Measurements from ENCODE around the gene GALNTL6. TPM values are rescaled to one million over a fixed set of nuclear protein-coding genes. Genes with fewer than 3 reads are reported as not detected.

GALNTL6 gene
- total RNA-seq, 1 experiment from 2014 or later, result not detected

GRCh38 chr4:172040766-172041165 is 227.6 kb downstream of the GALNTL6 start:
- no peak overlapping the region for H3K9ac ChIP-seq (ENCODE audit: extremely low read depth, insufficient read length, low read length)
- H3K4me1 Mint-ChIP-seq, result no peaks in the 10 kb centered on the region

More at GRCh38 chr4:172040766-172041165, 227.6 kb downstream of the GALNTL6 start:
- no peaks in the 10 kb centered on the region for H3K36me3 Mint-ChIP-seq (ENCODE audit: insufficient read depth in 1 of 3, low read depth in 3 of 3)
- H2BK15ac ChIP-seq (ENCODE audit: low read depth, low read length), result no peak overlapping the region
- no peaks in the 10 kb centered on the region for H3K9me3 Mint-ChIP-seq
- H3T11ph ChIP-seq (ENCODE audit: low read length), result no peak overlapping the region
- H4K8ac ChIP-seq (replicated peaks; ENCODE audit: insufficient read length, low read depth, low read length), result no peak overlapping the region
- no peak overlapping the region for H2BK120ac ChIP-seq (ENCODE audit: low read depth, low read length, poor library complexity, severe bottlenecking)
- no peak overlapping the region for H3K4me3 Mint-ChIP-seq
- H3K4ac ChIP-seq (ENCODE audit: low read depth, low read length), result no peak overlapping the region
- no peak overlapping the region for H4K91ac ChIP-seq (ENCODE audit: insufficient read length, low read depth, low read length)
- no peak overlapping the region for H3K14ac ChIP-seq (ENCODE audit: insufficient read depth, low read length)
- H3K56ac ChIP-seq (ENCODE audit: insufficient read length, low read depth, low read length), result no peak overlapping the region
- H3K79me2 ChIP-seq (ENCODE audit: insufficient read depth, low read length), result no peaks in the 10 kb centered on the region
- H3K23me2 ChIP-seq (ENCODE audit: insufficient read length, low read depth, low read length, poor library complexity, severe bottlenecking), result no peaks in the 10 kb centered on the region
- H3K4me2 ChIP-seq (ENCODE audit: insufficient read depth, insufficient read length, low read length), result no peak overlapping the region
- H4K5ac ChIP-seq (ENCODE audit: insufficient read length, low read depth, low read length), result no peak overlapping the region
- H3K18ac ChIP-seq (ENCODE audit: insufficient read length, low read depth, low read length), result no peak overlapping the region
- no peaks in the 10 kb centered on the region for H3K79me1 ChIP-seq (ENCODE audit: insufficient read depth, low read depth, low read length, poor library complexity, severe bottlenecking)
- H2BK20ac ChIP-seq (ENCODE audit: low read depth, low read length, poor library complexity, severe bottlenecking), result no peak overlapping the region
- no peak for DNase-seq
- H3K23ac ChIP-seq (ENCODE audit: insufficient read length, low read depth, low read length), result no peak overlapping the region
- no peaks in the 10 kb centered on the region for H3K4me1 ChIP-seq (ENCODE audit: insufficient read depth, low read length)
- no peak overlapping the region for H2BK12ac ChIP-seq (ENCODE audit: insufficient read length, low read depth, low read length)
- no peak overlapping the region for H2BK5ac ChIP-seq (ENCODE audit: insufficient read length, low read length)
- H2AFZ ChIP-seq (ENCODE audit: low read length), result no peak overlapping the region
- H3K27me3 ChIP-seq (ENCODE audit: insufficient read depth, low read length), result no peaks in the 10 kb centered on the region
- H3K27me3 Mint-ChIP-seq (ENCODE audit: low read depth), result no peaks in the 10 kb centered on the region
- H3K27ac ChIP-seq (ENCODE audit: insufficient read length, low read depth, low read length), result no peak overlapping the region
- H3K27ac Mint-ChIP-seq, result no peak overlapping the region
- no peaks in the 10 kb centered on the region for H4K20me1 ChIP-seq (ENCODE audit: control insufficient read depth, insufficient read depth, insufficient read length)
- no peak overlapping the region for H2AK5ac ChIP-seq (ENCODE audit: insufficient read length, low read length)
- no peak for TF ChIP-seq CTCF (conservative IDR thresholded peaks at IDR 0.05)
- no peaks in the 10 kb centered on the region for H3K9me3 ChIP-seq (ENCODE audit: control insufficient read depth, low read depth, low read length)
